Fibroblast of lung (primary cell): ENCODE data around the gene SGCD.

Experiments
- EZH2 ChIP-seq: IDR thresholded peaks from 2 replicates; pipeline ENCODE4 v1.5.1; 2012; ENCODE audit warnings: low read length, control low read depth, mild to moderate bottlenecking; ENCODE audit errors: missing control alignments
- TF ChIP-seq, protein P1 (sequence below), 2 donors: IDR thresholded peaks in 1 of 2; conservative IDR thresholded peaks in 1 of 2; 1 replicate in 1 of 2; 2 replicates in 1 of 2; pipeline ENCODE4 v1.5.1; 2011 to 2012; ENCODE audit warnings: low read length in 2 of 2, control low read depth in 1 of 2, inconsistent platforms in 1 of 2, low read depth in 1 of 2, mild to moderate bottlenecking in 1 of 2

DNA sequence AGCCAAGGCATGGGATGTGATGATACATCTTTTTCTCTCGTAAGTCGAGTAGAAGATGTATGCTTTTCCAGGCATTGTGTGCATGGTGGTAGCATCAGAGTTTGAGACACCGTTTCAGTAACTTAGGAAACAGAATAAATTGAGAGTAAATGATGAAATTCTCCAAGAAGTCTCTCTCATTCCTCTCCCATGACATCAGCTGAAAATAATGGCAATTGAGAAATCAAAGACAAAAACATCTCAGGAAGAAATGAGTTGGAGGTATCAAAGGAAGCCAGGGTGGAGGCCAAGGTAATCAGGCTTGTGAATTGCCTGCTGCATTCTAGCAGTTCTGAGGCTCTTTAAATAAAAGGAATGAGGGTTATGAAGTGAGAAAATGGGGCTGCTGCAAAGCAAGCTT, 53.9 kb downstream of the SGCD start:
- TF ChIP-seq, protein P1, sequence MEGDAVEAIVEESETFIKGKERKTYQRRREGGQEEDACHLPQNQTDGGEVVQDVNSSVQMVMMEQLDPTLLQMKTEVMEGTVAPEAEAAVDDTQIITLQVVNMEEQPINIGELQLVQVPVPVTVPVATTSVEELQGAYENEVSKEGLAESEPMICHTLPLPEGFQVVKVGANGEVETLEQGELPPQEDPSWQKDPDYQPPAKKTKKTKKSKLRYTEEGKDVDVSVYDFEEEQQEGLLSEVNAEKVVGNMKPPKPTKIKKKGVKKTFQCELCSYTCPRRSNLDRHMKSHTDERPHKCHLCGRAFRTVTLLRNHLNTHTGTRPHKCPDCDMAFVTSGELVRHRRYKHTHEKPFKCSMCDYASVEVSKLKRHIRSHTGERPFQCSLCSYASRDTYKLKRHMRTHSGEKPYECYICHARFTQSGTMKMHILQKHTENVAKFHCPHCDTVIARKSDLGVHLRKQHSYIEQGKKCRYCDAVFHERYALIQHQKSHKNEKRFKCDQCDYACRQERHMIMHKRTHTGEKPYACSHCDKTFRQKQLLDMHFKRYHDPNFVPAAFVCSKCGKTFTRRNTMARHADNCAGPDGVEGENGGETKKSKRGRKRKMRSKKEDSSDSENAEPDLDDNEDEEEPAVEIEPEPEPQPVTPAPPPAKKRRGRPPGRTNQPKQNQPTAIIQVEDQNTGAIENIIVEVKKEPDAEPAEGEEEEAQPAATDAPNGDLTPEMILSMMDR (conservative IDR thresholded peaks at IDR 0.05 in 1 of 2, IDR thresholded peaks at IDR 0.05 in 1 of 2; ENCODE audit: low read depth in 1 of 2, low read length in 2 of 2): no peak
- TF ChIP-seq EZH2: no peak
